ENCODE measurements around the gene SCFD2. TPM values are rescaled to one million over a fixed set of nuclear protein-coding genes. Genes with fewer than 3 reads are reported as not detected.
"Not testable (repeated sequence)": the region's sequence is repeated elsewhere in the genome, so short reads cannot be mapped to it uniquely, and the experiment has no call there.

Gene SCFD2
- total RNA-seq, 1 donor from 2014 or later: 16.5 TPM

GRCh38 chr4:53340145-53340544, 25.7 kb downstream of the SCFD2 start:
- not testable (repeated sequence) for ATAC-seq

GRCh38 chr4:53334916-53335315, 30.9 kb downstream of the SCFD2 start:
- not testable (repeated sequence) for ATAC-seq

DNA sequence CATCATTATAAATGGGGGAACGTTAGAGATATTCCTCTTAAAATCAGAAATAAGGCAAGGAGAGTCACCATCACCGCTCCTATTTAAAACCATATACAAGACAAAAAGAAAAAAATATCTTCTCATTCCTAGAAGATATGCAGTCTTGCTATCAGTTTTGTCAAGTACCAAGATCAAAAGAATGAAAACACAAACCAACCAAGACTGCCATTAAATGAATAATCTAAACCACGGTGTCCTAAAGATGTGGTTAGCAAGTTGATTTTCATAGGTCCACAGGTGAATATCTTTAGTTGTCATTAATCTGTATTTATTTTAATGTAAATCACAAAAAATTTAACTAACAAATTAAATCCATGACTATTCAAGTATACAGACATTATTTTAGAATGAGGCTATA, 39.3 kb downstream of the SCFD2 start:
- ATAC-seq: no peak

- no peak for ATAC-seq
Measured at GRCh38 chr4:53322696-53323095, 43.2 kb downstream of the SCFD2 start.

GRCh38 chr4:53321984-53322289, 43.9 kb downstream of the SCFD2 start:
- ATAC-seq: no peak

GRCh38 chr4:53321151-53321983, 44.5 kb downstream of the SCFD2 start:
- no peak for ATAC-seq

DNA sequence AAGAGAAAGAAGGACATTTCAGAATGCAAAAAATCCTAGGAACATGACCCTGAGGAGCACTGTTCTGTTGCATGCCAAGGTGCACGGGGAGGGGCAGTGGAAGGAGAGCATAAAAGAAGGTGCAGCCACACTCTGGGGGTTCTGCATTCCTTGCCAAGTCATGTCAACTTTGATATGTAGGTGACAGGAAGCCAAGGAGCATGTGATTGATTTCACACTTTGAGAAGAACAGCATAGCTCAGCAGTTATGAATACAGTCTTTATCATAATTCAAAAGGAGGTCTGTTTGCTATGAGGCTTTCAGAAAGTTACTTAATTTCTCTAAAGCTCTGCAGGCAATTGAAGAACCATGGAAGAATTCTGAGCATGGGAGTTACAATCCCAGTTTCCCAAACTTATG, 50.6 kb downstream of the SCFD2 start:
- no peak for ATAC-seq

GRCh38 chr4:53314252-53314651, 51.6 kb downstream of the SCFD2 start:
- ATAC-seq: no peak

- ATAC-seq: no peak
Measured at GRCh38 chr4:53313510-53313909, 52.4 kb downstream of the SCFD2 start.

DNA sequence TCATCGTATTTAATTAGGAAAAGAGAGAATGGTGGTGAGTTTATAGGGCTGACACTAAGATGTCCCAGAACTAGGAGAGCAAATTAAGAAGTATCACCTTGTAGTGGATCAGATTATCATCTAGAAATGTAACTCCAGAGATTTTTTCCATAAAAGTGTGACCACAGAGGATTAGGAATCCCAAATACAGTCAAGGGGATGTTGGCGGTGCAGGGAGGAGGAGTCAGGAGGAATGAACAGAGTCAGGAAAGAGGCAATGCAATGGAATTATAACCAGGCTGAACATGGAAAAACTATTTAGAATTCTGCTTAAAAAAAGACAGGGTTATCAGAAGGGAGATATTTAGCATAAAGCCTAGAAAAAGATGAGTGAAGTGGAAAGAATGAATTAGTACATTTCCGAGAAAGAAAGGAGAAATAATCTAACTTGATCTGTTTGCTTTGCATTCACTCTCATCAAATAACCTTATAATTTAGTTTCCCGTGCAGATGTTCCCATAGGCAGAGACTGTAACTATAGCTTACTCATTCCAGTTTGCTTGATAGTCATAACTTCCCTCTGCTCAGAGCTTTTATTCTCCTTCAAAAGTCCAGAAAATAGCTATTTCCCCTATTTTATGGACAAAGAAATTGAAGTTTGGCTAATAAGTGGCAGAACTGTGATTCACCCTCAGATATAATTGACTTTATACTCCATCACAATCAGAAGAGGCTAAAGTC, 56.4 kb downstream of the SCFD2 start:
- ATAC-seq: no peak

DNA sequence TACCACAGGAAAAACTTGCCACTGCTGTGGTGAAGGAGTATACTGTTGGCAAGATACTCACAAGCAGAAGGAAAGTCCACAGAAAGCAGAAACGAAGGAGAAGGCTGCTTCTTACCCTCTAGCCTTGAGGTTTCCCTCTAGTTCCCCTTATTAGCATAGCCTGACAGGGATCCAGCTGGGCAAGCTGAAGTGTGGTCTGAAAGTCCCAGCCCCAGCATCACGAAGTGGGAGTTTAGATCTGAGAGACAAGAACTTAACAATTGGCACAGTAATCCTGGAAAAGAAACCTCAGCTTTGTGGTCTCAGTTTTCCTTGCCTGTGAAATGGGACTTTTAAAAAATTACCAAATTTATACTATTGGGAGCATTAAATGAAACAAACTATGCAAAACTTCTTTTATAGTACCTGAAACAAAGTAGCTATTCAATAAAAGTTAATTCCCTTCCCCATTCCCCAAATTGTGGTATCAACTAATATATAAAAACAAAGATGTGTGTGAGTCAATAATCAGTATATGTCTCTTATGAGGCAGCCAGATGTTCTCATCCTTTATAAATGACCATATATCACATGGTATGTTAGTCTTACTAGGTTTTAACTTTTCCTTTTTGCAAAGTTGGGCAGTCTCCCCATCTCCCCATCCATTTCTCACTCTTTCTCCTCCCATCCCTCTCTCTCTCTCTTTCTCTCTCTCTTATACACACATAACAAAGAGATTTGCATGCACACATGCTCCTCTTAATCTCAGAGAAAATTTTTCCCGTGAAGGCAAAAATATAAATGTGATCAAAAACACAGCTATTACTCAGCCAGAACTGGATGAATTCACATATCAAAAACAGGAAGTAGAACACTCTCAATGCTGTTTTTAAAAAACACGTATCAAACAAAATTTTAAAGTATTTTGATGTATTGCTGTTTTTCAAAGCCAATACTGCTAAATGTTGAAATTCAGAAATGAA, 57.8 kb downstream of the SCFD2 start:
- no peak for ATAC-seq

GRCh38 chr4:53307210-53307609, 58.7 kb downstream of the SCFD2 start:
- ATAC-seq: no peak

DNA sequence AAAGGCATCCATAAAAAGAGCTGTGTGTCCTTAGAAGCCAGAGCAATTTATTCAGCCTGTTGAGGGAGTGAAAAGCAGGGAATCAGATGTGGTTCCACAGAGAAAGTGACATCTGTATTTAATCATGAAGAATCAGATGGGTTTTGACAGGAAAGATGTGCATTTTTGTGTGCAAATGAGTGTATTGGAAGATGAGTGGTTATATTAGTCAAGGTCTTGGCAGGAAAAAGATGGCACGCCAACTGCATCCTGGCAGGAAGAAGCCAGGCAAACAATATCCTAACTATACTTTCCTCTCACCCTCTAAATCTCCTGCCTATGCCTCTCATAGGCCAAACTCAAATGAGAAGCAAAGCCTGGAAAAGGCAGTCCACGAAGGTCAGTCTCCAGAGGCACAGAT, 59.1 kb downstream of the SCFD2 start:
- ATAC-seq: no peak

DNA sequence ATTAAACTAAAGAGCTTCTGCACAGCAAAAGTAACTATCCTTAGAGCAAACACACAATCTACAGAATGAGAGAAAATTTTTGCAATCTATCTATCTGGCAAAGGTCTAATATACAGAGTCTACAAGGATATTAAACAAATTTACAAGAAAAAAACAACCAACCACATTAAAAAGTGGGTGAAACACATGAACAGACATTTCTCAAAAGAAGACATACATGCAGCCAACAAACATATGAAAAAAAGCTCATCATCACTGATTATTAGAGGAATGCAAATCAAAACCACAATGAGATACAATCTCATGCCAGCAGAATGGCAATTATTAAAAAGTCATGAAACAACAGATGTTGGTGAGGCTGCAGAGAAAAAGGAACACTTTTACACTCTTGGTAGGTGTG, 73.7 kb downstream of the SCFD2 start:
- ATAC-seq: not testable (repeated sequence)

GRCh38 chr4:53281438-53281837, 84.4 kb downstream of the SCFD2 start:
- no peak for ATAC-seq

DNA sequence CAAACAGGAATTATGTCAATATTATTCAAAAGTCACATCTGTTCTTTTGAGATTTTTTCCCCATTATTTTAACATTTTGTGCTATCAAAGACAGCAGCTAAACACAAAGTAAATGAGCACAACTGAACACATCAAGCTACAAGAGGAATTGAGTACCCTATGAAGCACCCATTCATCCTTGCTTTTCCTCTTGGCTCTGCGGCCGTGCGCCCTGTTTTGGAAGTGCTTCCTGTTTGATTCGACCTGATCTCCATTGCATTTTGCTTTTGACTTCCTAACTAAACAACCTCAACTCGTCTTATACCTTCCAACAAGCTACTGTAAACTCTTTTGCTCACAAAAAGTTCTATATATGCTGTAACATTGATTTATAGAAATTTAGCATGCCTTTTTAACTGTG, 85.0 kb downstream of the SCFD2 start:
- no peak for ATAC-seq

- ATAC-seq: no peak
Measured at GRCh38 chr4:53274609-53275268, 91.1 kb downstream of the SCFD2 start.

- no peak for ATAC-seq
Measured at GRCh38 chr4:53273726-53274125, 92.1 kb downstream of the SCFD2 start.

DNA sequence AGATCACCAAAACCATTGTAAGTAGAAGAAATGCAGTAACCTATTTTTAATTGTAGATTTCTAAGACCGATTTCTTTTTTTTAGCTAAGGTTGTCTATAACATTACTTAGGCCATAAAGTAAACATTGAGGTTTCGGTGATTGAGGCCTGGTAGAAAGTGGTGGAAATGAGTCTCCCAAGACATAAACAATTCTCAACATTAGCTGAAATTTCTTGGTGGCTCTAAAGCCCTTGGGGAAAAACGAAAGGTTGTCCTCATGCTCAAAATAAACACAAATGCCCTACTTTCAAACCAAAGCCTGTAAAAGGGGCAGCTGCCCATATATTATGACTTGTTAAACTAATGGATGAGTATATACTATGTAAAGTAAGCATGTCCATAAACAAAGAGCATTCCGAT, 98.8 kb downstream of the SCFD2 start:
- no peak for ATAC-seq

DNA sequence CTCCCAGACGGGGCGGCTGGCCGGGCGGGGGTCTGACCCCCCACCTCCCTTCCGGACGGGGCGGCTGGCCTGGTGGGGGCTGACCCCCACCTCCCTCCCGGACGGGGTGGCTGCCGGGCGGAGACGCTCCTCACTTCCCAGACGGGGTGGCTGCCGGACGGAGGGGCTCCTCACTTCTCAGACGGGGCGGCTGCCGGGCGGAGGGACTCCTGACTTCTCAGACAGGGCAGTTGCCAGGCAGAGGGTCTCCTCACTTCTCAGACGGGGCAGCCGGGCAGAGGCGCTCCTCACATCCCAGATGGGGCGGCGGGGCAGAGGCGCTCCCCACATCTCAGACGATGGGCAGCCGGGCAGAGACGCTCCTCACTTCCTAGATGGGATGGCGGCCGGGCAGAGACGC, 109.9 kb downstream of the SCFD2 start:
- not testable (repeated sequence) for ATAC-seq

DNA sequence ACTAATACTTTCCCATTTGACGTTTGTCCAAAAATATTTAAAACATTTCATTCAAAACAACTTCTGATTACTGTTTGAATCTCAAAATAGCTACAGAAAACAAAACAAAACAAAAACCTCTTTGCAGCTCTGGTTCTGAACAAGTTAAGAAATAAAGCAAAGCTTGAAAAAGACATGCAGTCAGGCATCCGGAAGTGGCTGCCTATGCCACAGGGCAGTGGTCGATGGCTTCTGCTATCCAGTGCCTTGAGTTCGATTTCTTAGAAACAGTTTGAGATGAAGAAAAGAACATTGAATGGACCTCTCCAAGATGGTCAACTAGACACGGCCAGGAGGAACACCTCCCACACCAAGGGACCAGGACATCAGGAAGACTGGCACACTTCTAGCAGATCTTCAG, 125.3 kb downstream of the SCFD2 start:
- no peak for ATAC-seq

DNA sequence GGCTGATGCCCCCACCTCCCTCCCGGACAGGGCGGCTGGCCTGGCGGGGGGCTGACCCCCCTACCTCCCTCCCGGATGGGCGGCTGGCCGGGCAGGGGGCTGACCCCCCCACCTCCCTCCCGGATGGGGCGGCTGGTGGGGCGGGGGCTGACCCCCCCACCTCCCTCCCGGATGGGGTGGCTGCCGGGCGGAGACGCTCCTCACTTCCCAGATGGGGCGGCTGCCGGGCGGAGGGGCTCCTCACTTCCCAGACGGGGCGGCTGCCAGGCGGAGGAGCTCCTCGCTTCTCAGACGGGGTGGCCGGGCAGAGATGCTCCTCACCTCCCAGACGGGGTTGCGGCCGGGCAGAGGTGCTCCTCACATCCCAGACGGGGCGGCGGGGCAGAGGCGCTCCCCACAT, 127.5 kb downstream of the SCFD2 start:
- ATAC-seq: not testable (repeated sequence)

DNA sequence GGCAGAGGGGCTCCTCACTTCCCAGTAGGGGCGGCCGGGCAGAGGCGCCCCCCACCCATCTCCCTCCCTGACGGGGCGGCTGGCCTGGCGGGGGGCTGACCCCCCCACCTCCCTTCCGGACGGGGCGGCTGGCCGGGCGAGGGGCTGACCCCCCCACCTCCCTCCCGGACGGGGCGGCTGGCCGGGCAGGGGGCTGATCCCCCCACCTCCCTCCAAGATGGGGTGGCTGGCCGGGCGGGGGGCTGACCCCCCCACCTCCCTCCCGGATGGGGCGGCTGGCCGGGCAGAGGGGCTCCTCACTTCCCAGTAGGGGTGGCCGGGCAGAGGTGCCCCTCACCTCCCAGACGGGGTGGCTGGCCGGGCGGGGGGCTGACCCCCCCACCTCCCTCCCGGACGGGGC, 128.1 kb downstream of the SCFD2 start:
- not testable (repeated sequence) for ATAC-seq
